Mucosa of gallbladder (tissue), 1 donor: ENCODE data around the gene PWWP2B. TPM values are rescaled to one million over a fixed set of nuclear protein-coding genes. Genes with fewer than 3 reads are reported as not detected.

ENCODE experiments used
- DNase-seq: peaks from one replicate; pipeline ENCODE4 v3.0.0-alpha.2; 2020; ENCODE audit warnings: low spot score
- total RNA-seq: library from RNA; stranded (reverse); gene quantifications from one replicate; pipeline ENCODE4 v1.2.1, GENCODE V29; 2021
- donor health status: DM: no; HTN: no; CAD: no.

Gene PWWP2B
- 52.9 TPM for total RNA-seq

DNA sequence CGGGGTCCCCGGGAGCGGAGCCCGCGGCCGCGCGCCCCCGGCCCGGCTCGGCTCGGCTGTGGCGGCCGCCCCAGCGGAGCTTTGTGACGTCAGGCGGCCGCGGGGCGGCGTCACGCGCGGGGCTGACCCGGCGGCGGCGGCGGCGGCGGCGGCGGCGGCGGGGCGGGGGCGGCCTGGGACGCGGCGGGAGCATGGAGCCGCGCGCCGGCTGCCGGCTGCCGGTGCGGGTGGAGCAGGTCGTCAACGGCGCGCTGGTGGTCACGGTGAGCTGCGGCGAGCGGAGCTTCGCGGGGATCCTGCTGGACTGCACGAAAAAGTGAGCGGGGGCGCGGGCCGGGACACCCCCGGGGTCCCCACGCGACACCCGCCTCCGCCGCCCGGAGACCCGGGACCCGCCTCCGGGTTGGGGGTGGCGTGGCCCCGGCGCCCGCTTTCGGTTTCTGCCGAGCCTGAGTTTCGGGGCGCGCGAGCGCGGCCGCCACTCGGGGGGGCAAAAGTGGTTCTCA lies at the start of gene PWWP2B:
TSS of gene PWWP2B (plus strand) at position 165 of the 506 bp plus-strand sequence. CDS start at position 192, 27 bp downstream.
- no peak for DNase-seq

DNA sequence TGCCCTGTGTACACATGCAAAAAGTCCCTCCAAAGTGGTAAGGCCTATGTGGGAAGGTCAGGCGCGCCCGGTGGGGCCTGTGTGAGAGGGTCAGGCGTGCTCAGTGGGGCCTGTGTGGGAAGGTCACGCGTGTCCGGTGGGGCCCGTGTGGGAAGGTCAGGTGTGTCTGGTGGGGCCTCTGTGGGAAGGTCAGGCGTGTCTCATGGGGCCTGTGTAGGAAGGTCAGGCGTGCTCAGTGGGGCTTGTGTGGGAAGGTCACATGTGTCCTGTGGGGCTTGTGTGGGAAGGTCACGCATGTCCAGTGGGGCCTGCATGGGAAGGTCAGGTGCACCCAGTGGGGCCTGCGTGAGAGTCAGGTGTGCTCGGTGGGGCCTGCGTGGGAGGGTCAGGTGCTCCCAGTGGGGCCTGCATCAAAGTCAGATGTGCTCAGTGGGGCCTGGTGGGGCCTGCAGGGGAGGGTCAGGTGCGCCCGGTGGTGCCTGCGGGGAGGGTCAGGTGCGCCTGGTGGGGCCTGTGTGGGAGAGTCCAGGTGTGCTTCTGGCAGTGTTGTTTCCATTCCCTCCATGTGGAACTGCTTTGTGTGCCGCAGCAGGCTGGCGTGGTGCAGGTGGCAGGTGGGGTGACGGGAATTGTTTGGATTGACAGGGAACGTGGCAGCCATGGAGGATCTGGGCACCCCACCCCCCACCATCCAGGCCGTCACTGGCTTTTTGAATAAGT lies 49.6 kb upstream of the PWWP2B start:
- DNase-seq: no peak

DNA sequence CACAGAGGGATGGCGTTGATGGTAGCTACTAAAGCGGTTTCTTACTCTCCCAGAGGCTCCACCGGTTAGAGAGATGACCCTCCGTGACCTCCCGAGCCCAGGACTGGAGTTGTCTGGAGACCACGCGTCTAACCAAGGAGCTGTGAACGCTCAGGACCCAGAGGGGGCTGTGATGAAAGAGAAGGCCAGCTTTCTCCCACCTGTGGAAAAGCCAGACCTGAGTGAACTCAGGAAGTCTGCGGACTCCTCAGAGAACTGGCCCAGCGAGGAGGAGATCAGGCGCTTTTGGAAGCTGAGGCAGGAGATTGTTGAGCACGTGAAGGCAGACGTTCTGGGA lies 49.1 kb upstream of the PWWP2B start:
- DNase-seq: no peak

DNA sequence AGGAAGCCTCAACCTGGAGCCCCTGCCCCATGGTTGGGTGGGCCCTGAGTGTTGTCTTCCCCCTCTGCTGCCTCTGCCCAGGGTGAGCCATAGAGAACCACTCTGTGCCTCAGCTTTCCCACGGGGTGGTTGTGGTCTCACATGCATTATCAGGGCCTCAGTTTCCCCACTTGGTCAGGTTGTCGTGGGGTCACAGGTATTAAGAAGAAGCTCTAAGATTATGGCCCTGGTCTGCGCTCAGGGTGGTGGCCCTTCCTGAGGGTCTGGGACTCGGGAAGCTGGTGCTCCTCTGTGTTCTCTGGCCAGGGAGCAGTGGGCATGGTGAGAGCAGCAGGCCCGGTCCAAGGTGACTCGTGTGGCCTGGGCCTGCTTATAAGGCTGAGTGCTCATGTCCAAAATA lies 47.2 kb upstream of the PWWP2B start:
- no peak for DNase-seq

DNA sequence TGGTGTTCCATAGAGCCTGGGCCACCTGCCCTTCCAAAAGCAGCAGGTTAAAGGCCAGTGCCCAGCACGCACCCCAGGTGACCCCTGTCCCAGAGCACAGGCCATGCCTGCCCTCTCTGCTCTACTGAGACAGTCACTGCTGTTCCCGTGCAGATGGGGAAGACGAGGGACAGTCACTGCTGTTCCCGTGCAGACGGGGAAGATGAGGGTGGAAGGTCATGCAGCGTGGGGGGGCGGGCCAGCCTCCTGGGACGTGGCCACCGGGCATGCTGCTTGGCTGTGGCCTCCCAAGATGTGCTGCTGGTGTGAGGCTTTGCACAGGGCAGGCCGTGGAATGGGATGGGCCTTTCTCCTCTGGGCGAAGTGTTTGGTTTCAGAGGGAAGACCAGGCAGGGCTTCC lies 46.6 kb upstream of the PWWP2B start:
- DNase-seq: no peak

DNA sequence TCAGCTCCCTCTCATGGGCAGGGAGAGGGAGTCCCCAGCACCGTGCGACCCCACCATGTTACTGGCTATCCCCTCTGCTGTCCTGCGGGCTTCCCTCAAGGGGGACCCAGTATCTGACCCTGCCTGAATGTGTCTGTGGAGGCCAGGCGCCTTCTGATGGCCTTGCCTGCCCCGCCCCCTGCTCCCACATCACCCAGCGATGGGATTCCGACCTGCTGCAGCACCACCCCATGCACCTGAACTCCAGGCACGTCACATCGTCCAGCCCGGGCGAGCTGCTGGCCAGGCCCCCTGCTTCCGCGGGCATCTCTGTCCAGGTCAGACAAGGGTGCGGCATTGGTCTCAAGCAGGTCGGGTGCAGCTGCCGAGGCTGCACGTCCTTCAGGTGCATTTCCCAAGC lies 46.1 kb upstream of the PWWP2B start:
- no peak for DNase-seq

DNA sequence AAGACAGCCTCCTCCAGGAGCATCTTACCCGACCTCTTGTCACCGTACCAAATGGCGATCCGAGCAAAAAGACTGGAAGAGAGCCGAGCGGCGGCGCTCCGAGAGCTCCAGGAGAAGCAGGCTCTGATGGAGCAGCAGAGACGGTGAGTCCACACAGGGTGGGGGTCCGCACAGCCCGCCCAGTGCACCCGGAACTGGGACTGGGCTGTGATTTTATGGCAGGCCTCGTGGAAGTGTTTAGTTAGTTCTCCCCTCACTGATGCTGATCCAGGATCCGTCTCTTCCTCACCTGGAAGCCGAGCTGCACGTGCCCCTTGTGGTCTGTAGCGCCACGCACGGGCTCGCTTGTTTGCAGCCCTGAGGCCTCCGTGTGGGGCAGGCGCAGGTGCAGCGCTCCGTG lies 45.4 kb upstream of the PWWP2B start:
- DNase-seq: no peak

DNA sequence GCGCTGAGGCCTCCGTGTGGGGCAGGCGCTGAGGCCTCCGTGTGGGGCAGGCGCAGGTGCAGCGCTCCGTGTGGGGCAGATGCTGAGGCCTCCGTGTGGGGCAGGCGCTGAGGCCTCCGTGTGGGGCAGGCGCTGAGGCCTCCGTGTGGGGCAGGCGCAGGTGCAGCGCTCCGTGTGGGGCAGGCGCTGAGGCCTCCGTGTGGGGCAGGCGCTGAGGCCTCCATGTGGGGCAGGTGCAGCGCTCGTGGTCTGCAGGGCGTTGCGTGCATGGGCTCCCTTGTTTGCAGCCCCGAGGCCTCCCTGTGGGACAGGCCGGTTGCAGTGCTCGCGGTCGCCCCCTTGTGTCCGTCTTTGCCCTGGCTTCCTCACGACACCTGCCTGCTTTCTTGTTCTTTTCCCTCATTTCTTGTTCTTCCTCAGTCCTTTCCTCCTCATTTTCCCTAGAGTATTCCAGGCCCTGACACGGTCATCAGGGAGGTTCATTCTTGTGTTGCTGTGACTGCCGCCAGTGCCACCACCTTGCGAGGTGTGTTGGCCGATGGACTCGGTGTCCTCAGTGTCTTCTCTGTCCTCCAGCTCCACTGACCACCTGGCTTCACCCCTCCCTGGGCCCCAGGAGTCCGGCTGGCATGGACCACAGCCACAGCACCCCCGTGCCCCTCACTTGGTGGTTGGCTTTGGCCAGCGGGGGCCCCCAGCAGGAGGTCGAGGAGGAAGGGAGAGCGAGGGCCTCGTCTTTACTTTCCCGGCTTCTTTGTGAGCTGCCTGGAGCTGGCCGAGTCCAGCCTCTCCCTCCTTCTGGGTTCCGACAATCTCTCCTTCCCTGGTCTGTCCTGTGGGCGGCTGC lies 44.3 kb upstream of the PWWP2B start:
- peak; percentile 75 for DNase-seq

DNA sequence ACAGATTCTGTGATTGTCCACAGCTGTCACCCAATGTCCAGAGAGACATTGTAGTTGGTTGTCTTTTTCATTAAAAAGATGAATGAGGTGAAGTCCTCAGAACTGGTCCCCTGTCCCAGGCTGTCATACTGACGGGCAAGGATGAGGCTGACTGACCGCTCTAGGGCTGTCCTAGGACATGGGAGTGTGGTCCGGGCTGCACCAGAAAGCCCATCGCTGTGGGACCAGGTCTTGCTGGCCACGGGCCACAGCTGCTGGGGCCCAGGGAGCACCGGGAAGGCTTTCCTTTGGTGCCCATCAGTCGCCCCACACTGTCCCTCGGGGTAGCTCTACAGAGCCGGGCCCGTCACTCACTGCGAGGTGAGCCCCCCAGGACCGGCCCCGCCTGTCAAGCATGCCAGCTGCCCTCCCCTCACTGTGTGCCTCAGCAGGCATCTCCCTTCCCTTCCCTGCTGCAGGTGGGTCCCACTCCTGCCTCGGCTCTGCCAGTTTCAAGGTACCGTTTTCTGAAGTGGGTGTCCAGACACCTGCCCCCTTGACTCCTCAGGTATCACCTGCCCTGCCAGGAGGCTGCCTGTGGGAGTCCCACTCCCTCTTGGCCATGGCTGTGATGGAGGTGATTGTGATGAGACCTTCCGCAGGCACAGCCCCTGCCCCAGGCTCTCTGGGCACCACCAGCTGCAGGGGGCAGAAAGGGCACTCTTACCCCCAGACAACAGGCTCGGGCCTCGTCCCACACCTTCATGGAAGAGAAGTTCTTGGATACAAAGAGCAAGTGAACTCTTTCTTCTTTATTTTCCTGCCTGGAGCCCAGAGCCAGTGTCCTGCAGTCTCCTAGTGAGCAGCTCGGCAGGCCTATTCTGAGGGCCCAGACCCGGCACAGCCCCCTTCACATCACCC lies 43.3 kb upstream of the PWWP2B start:
- DNase-seq: no peak

DNA sequence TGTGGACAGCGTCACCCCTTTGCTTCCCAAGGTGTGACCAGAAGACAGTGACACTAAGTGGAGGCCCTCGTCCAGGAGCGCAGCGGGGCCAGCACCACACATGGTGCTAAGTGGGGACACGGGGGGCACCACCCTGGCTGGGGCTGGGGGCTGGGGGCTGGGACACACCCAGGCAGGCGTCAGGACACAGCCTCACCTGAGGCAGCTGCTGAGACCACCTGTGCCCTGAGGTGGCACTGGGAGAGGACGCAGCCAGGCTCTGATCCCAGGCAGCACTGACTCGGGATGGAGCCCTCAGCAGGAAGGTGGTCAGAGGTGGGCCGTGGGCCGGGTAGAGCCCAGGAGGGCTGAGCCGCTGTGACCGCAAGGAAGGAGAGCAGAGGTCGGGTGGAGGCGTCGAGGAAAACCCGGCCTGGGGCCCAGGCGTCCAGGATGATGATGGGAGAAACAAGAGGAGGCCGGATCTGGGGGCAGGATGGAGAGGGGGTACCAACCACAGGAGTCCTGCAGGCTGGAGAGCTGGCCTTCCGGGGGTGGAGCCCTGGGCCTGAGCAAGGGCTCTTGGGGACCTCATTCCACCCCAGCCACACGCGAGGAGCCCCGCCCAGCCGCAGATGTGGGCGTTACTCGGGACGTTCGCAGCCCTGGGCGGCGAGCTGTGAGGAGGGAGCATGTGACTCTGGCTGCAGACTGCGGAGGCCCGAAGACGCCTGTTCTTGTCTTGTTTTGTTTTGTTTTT lies 42.5 kb upstream of the PWWP2B start:
- DNase-seq: no peak

DNA sequence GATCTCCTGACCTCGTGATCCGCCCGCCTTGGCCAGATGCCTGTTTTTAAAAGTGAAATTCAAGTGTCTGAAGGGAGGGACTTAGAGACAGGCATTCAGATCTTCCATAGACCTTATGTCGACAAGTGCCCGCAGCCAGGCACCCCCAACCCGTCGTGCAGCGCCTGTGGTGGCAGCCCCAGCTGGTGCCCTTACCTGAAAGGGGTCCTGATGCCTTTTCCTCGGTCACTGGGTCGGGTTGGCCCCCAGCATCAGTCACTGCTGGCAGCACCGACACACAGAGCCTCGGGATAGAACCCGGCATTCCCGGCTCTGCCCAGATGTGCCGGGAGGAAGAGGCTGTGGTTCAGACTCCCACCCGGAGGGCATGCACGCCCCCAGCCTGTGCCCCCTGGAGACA lies 41.7 kb upstream of the PWWP2B start:
- no peak for DNase-seq

DNA sequence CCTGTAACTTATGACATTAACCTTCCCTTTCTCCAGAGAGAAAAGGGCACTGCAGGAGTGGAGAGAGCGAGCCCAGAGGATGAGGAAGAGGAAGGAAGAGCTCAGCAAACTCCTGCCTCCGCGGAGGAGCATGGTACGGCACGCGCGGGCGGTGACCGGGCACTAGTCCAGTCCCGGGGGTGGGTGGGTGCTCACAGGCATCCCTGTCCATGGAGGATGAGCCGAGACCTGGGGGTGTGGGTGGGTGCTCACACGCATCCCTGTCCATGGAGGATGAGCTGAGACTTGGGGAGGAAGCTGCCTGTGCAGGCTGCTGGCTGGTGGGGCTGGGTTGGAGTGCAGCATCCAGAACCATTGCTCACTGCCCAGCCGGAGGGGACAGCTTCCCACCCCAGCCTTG lies 41.2 kb upstream of the PWWP2B start:
- DNase-seq: no peak

DNA sequence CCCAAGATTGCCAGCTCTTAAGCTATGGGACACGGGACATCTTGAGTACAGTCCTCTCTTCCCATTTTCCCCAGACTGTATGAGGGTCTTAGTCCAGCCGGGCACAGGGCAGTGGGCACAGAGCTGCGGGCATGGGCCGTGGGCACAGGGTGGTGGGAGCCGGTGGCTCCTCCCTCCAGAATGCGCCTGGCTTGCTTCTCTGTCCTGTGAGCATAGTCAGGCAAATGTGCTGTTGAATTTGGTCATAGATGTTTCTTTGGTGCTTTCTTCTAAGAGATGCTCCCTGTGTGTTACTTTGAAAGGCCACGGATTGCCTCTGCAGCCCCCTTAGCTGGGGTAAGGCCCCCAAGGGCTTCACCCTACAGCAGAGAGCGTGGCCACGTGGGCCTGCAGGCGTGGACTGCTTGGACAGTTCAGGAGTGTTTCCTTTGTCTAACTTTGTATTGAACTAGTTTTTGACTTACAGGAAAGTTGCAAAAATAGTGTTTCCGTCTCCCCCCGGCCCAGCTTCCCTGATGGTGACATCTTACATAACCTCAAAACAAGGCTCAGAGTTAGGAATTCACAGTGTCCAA lies 40.3 kb upstream of the PWWP2B start:
- no peak for DNase-seq

DNA sequence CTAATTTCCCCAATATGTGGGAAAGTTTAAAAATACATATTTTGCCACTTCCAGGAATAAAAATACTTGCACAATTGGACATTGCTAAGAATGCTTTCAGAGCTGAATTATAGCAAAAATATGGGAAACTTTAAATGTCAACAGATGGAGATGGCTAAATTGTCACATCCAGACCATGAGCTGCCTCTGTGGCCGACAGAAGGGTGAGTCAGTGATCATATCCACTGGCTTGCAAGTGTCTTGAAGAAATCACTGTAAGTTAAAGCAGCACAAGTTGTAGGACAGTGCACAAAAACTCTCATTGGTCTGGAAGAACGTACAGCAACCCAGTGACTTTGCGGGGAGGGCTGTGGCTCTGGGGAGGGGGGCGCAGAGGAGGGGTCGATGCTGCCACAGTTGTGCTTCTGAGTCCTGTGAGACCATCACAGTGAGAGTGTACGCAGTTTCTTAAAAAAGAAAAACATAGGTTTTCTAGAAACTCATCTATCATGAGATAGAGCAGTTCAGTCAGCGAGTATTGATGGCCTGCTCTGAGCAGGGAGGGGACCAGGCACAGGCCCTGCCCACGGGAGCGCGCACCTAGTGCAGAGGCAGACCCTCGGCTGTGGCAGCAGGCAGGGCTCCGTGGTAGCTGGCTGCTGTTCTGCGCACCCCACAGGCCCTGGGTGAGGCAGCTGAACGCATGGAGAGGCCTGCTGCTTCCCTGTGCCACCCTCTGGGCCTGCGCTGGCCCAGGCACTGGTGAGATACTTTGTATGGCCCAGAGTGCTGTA lies 39.5 kb upstream of the PWWP2B start:
- DNase-seq: no peak

DNA sequence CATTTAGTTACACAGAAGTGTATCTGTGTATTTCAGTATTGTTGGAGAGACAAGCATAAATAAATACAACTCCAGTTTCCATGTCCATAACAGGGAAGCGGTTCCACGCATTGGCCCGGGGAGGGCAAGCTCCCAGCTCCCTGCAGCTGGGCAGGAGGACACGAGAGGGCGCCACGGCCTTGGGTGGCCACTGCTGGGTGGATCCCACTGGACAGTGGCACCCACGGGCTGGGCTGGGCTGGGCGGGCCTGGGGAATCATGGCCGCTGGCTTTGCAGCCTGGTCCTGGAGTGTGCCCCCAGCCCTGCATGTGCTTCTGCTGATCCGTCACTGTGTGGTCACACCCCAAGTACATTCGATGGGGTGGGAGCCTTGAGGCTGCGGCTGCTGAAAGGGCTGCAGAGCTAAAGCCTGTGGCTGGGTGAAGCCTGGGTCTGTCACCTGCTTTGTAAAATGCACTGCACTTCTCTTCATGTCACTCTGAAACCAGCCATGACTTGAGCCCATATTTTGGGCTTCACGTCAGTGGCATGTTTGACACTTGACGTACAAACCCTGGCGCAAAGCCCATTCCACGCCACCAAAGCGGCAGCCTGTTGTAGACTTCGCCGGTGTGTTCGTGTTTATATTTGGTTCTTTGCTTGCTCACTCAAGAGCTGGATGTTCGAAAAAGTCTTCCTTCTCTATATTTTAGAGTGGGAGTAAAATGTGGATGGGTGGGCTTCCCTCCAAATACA lies 37.5 kb upstream of the PWWP2B start:
- no peak for DNase-seq

DNA sequence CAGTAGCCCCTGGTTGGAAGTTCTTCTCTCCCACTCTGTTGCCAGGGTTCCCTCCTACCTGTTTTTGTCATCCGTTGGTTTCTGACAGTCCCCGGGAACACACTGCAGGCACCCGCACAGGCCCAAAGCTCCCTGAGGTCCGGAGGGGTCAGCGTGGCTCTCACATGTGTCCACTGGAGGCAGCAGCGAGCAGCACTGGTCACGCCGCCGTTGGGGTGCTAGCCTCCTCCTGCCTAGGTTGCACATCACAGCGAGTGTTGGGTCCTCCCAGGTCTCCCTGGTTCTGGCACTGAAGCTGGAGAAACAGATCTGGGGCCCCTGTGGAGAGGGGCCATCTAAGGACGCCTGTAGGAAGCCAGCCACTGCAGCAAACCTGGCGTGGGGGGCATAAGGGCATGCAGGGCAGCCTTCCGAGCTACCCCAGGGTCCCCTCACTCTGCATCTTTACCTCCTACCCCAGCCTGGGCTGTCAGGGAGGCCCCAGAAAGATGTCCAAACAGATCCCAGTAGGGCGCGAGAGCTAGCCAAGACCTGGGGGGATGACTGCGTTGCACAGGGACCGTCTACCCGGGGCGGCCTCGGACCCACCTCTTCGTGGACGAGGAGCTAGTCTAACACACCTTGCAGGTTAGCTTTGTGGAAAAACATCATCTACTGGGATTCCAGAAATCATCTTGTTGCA lies 36.1 kb upstream of the PWWP2B start:
- no peak for DNase-seq

DNA sequence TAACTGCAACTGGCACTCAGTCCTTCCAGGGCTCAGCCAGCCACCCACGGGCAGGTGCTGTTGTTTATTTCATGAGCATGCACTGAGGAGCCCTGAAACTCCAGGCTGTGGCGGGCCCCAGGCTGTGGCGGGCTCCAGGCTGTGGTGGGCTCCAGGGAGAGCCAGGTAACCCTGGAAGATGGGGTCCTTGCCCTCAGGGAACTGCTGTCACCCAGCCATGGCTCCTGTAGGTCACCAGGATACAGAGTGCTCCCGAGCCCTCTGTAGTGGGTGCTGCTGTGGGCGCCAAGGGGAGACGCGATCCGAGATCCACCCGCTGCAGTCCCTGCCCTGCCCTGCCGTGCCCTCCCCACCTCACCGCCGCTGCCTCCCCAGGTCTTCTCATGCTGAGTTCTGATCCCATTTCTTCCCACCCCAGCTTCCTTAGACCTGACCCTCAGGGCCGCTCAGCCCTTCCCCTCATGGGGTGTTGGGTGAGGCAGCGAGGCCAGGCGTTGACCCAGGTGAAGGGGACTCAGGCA lies 35.4 kb upstream of the PWWP2B start:
- no peak for DNase-seq

DNA sequence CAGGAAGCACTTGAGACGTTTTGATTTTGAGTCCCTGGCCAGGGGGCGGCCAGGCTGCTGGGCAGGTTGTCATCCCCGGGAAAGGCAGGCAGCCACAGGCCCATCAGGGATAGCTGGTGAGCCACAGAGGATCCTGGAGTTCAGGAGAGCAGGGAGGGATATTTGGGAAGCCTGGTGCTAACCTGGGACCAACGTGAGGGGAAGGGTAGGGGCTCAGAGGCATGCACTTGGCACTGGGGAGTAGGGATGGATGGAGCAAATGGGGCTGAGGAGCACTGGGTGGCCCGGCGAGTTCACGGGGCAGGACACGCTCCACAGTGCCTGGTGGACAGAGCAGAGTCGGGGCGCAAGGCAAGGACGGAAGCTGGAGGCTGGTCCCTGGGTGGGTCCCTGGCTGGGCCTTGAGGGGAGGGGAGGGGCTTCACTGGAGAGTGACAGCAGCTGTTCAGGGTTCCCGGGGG lies 34.8 kb upstream of the PWWP2B start:
- DNase-seq: no peak

DNA sequence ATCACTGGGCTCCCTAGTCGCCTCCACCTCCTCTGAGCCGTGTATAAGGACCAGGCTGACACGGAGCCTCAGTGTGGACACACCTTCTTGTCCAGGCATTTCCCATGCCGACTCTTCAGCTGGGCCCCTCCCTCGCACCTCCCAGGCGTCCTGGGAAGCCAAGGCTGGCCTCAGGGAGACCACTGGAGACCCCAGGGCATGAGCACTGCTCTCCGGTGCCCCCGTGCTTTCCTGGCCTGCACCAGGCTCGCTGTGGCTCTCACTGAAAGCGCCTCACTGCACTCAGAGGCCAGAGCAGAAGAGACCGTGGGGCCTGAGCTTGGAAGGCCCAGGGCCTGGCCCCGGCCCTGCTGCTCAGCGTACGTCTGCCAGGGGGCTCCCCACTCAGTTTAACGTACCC lies 33.6 kb upstream of the PWWP2B start:
- DNase-seq: no peak
